Gastroesophageal sphincter (tissue), 4 donors: Measurements from ENCODE around the gene LRP1B. TPM values are rescaled to one million over a fixed set of nuclear protein-coding genes. Genes with fewer than 3 reads are reported as not detected.

Experiments
- ATAC-seq: fragments of 150-250 bp; one replicate; pipeline ENCODE4 v1.9.1; 2016; ENCODE audit warnings: mild to moderate bottlenecking, moderate library complexity
- H3K27ac ChIP-seq, 4 donors: fragments of 200-600 bp; sonication (generic) in 3 of 4; 1 replicate in 3 of 4; 2 replicates in 1 of 4; pipeline ENCODE4 v1.5.1; 2016 to 2019
- H3K27me3 ChIP-seq: fragments of 200-600 bp; sonication (generic); one replicate; pipeline ENCODE4 v1.5.1; 2019
- H3K36me3 ChIP-seq, 2 donors: fragments of 200-600 bp; sonication (generic); one replicate each; pipeline ENCODE4 v1.5.1; 2019; ENCODE audit warnings: control low read depth in 1 of 2
- H3K4me1 ChIP-seq, 3 donors: fragments of 200-600 bp; sonication (generic); 1 replicate in 2 of 3; 2 replicates in 1 of 3; pipeline ENCODE4 v1.5.1; 2016 to 2019; ENCODE audit warnings: control low read depth in 2 of 3
- H3K4me3 ChIP-seq, 2 donors: fragments of 200-600 bp; sonication (generic); one replicate each; pipeline ENCODE4 v1.5.1; 2019; ENCODE audit warnings: mild to moderate bottlenecking in 1 of 2, moderate library complexity in 1 of 2
- H3K9me3 ChIP-seq, 3 donors: fragments of 200-600 bp; sonication (generic); one replicate each; pipeline ENCODE4 v1.5.1; 2017 to 2019; ENCODE audit warnings: control low read depth in 2 of 3
- CTCF ChIP-seq, 4 experiments: fragments of 200-600 bp in 2 of 4; fragments of 450-650 bp in 2 of 4; sonication (generic) in 1 of 4; IDR thresholded peaks; one replicate each; pipeline ENCODE4 v1.5.1; 2017 to 2019; ENCODE audit warnings: antibody characterized with exemption in 4 of 4, mild to moderate bottlenecking in 2 of 4, moderate library complexity in 2 of 4
- EP300 ChIP-seq: sonication (generic); formaldehyde crosslinking; IDR thresholded peaks from one replicate; pipeline ENCODE4 v1.6.1; 2017; ENCODE audit warnings: antibody characterized with exemption, mild to moderate bottlenecking
- POLR2A ChIP-seq, 2 donors: fragments of 450-650 bp; IDR thresholded peaks; one replicate each; pipeline ENCODE4 v1.6.1; 2017; ENCODE audit warnings: antibody characterized with exemption in 2 of 2, mild to moderate bottlenecking in 2 of 2, moderate library complexity in 1 of 2
- POLR2AphosphoS5 ChIP-seq: sonication (generic); formaldehyde crosslinking; IDR thresholded peaks from one replicate; pipeline ENCODE4 v1.6.1; 2017; ENCODE audit warnings: antibody characterized with exemption
- WGBS, 2 donors: methylation state at CpG; one replicate each; pipeline ENCODE4 v1.1.5; 2018; ENCODE audit warnings: low coverage in 1 of 2; 5-methylcytosine and 5-hydroxymethylcytosine counted together
- total RNA-seq, 4 donors: library from RNA; depleted of rRNA; stranded (reverse); fragments of >200 nt; gene quantifications; one replicate each; pipeline ENCODE4 v1.1.0, GENCODE V29; 2016

The LRP1B gene
- total RNA-seq, 4 donors from 2014 or later = 0.27 to 20.7 (median 3.2) TPM

DNA sequence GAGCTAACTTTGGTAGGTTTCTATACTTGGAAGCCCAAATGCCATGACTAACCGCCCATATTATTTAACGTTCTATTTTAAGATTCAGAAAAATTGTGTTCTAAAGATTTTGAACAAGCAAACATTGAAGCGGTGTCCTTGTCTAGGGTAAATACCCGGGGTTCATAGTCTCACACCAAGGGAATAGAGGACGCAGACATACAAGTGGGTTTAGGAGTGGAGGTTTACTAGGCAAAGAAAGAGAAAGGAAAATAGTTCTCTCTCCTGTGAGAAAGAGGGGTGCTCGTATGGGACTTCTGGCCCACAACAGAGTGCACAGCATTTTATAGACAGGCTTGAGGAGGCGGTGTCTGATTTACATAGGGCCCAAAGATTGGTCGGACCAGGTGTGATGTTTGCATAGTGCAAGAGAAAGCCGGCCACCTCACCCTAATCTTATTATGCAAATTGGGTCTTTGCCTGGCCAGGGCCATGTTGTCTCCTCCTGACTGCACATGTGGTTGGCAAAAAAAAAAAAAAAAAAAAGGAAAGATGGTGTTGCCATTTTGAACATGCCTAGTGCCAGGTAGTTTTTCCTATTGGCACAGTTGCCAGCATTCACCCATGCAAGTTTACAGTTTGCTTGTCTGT, 1062.6 kb downstream of the LRP1B start:
- no peaks in the 10 kb centered on the region for H3K27me3 ChIP-seq
- ATAC-seq = no peak
- no peak overlapping the region for H3K4me3 ChIP-seq
- H3K4me1 ChIP-seq = no peaks in the 10 kb centered on the region
- no peaks in the 10 kb centered on the region for H3K36me3 ChIP-seq
- no peak overlapping the region for H3K27ac ChIP-seq
- H3K9me3 ChIP-seq = no peaks in the 10 kb centered on the region
- TF ChIP-seq EP300 = no peak
- TF ChIP-seq POLR2AphosphoS5 = no peak
- no peak for TF ChIP-seq CTCF (IDR thresholded peaks at IDR 0.05)
- TF ChIP-seq POLR2A (IDR thresholded peaks at IDR 0.05) = no peak
- 88 to 100% methylated on average over 2 to 9 of the region's 9 CpGs for WGBS, 2 donors

GRCh38 chr2:141065042-141065441, 1065.8 kb downstream of the LRP1B start:
- H3K4me3 ChIP-seq = no peak overlapping the region
- no peak for ATAC-seq
- TF ChIP-seq POLR2A (IDR thresholded peaks at IDR 0.05) (no peak), EP300 (no peak), CTCF (IDR thresholded peaks at IDR 0.05) (no peak), POLR2AphosphoS5 (no peak)
- H3K27me3 ChIP-seq = no peaks in the 10 kb centered on the region
- no peaks in the 10 kb centered on the region for H3K4me1 ChIP-seq
- WGBS, 2 donors = 31 to 56% methylated on average over 4 of the region's 4 CpGs
- no peak overlapping the region for H3K27ac ChIP-seq
- no peaks in the 10 kb centered on the region for H3K9me3 ChIP-seq
- no peaks in the 10 kb centered on the region for H3K36me3 ChIP-seq

DNA sequence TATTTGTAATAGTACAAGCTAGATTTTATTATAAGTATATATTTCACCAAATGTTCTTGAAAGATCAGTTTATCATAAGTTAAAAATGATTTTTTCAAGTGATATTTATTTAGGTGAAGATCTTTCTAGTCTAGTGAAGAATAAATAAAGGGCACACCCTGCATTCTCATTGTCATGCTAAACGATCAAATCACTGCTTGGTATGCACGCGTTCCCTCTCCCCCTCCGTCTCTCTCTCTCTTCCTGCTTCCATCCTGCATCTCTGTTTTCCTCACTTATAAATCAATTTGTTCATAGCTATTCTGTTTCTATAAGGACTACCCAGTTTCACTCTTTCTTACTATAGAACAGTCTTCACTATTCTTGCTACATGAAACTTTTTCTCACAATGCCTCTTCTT, 1067.4 kb downstream of the LRP1B start:
- ATAC-seq = no peak
- no peak overlapping the region for H3K27ac ChIP-seq

DNA sequence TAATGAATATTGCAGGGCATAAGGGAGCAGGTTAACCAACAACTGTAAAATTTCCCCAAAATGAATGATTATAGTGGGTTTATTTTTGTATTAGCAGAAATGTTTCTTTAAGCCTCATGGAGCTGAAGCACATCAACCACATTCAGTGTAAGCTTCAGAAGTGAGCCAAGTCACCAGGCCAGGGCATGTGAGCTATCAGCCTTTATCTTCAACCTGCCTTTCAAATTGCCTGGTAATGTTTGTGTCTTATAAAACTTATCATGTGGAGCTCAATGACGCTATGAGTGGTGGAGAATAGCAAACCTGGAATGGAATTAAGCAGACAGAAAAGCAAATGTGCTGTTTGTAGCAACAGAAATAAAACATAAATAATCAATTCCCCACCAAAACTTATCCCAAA, 1068.4 kb downstream of the LRP1B start:
- H3K27me3 ChIP-seq = no peaks in the 10 kb centered on the region
- TF ChIP-seq EP300 (no peak), CTCF (IDR thresholded peaks at IDR 0.05) (no peak), POLR2A (IDR thresholded peaks at IDR 0.05) (no peak), POLR2AphosphoS5 (no peak)
- H3K27ac ChIP-seq = no peak overlapping the region
- no peak overlapping the region for H3K4me3 ChIP-seq
- WGBS, 2 donors = 22 to 42% methylated on average over 1 of the region's 1 CpG
- no peaks in the 10 kb centered on the region for H3K36me3 ChIP-seq
- ATAC-seq = no peak
- H3K9me3 ChIP-seq = no peaks in the 10 kb centered on the region
- no peaks in the 10 kb centered on the region for H3K4me1 ChIP-seq

More for the DNA sequence above, 1067.4 kb downstream of the LRP1B start:
- Histone ChIP-seq H3K4me3 (no peak overlapping the region), H3K36me3 (no peaks in the 10 kb centered on the region), H3K4me1 (no peaks in the 10 kb centered on the region), H3K9me3 (no peaks in the 10 kb centered on the region), H3K27me3 (no peaks in the 10 kb centered on the region)
- TF ChIP-seq CTCF (IDR thresholded peaks at IDR 0.05) = no peak
- no peak for TF ChIP-seq POLR2A (IDR thresholded peaks at IDR 0.05)
- TF ChIP-seq EP300 = no peak
- TF ChIP-seq POLR2AphosphoS5 = no peak
- 35 to 67% methylated on average over 4 of the region's 4 CpGs for WGBS, 2 donors

- Histone ChIP-seq H3K9me3 (no peaks in the 10 kb centered on the region), H3K27me3 (no peaks in the 10 kb centered on the region), H3K4me1 (no peaks in the 10 kb centered on the region), H3K27ac (no peak overlapping the region), H3K36me3 (no peaks in the 10 kb centered on the region), H3K4me3 (no peak overlapping the region)
- ATAC-seq = no peak
- WGBS, 2 donors = 71 to 75% methylated on average over 2 to 4 of the region's 4 CpGs
- no peak for TF ChIP-seq EP300
Observed at GRCh38 chr2:141062031-141062430, 1068.8 kb downstream of the LRP1B start.
